Measurements from ENCODE around the gene C6orf132.
"Not testable (repeated sequence)": the region's sequence is repeated elsewhere in the genome, so short reads cannot be mapped to it uniquely, and the experiment has no call there.

C6orf132 gene, protein sequence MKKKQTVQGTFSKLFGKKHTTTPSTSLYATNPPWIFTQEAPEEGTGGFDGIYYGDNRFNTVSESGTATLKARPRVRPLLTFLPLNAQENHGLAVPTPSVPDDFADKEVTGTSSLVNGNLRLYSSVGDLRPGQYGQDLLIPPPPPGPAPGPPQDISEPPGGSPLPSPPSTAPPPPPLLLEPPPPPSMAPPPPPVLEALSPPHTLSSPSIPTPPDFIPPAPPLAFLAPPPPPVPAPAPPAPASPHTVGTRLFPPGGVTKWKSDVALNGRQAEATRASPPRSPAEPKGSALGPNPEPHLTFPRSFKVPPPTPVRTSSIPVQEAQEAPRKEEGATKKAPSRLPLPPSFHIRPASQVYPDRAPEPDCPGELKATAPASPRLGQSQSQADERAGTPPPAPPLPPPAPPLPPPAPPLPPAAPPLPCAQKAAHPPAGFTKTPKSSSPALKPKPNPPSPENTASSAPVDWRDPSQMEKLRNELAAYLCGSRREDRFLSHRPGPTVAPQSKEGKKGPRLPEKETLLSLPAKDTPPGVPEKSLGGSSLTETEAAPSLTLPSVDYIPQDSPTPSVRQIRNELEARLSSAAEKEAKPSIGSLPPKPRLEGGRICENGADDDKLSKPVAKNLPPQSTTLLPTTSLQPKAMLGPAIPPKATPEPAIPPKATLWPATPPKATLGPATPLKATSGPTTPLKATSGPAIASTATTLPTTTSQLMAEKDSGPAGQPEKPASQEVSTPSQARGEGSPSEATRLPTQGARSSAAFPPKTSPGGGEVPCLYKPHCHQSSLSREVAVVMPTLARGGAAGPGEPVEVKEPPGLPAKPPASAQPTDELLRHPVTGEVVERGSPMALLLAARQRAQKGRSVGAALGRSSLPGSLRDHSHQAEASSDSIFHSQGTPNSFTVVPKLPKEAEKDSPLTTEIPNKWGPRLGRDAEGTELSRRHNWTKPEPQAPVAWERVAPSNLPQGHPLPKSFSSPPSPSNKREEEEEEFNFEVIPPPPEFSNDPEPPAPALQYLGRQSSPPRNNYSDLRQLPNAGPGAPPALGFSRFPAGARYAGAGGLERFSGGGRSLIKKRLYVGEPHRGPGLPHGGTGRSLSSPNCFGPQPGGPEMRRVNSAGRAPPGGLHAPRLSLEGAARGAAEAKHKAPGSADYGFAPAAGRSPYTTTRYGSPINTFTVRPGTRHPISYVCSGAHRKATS

DNA sequence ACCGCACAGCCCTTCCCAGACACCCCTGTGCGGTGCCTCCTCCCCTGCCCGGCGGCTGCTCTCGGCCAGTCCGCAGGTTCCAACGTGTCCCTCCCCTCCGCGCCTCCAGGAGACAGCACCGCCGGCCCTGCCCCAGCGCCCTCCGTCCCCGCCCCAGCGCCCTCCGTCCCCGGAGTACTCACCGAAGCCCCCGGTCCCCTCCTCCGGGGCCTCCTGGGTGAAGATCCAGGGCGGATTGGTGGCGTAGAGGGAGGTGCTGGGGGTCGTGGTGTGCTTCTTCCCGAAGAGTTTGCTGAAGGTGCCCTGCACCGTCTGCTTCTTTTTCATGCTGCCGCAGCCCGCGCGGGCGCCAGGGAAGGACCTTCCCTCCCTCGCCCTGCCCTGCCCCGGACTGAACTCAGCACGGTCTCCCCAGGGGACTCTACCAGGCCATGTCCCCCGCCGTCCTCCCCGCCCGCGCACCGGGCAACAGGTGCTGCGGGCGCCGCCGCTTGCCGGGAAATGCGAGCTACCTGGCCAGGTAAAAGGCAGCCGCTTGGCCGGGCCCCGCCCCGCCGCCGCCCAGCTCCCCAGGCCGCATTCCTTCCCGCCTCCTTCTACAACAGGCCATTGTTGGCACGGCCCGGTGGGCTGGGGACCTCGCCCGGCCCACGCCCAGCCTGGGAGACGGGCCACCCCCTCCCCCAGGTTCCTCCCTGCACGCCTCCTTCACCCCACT is at the start of gene C6orf132:
C6orf132 (minus strand) TSS at position 503 of the 718 bp plus-strand sequence; CDS start at position 327, 176 bp downstream.
- DNase-seq (ENCODE audit: extremely low read depth in 1 of 2, low read depth in 1 of 2), result no peak

DNA sequence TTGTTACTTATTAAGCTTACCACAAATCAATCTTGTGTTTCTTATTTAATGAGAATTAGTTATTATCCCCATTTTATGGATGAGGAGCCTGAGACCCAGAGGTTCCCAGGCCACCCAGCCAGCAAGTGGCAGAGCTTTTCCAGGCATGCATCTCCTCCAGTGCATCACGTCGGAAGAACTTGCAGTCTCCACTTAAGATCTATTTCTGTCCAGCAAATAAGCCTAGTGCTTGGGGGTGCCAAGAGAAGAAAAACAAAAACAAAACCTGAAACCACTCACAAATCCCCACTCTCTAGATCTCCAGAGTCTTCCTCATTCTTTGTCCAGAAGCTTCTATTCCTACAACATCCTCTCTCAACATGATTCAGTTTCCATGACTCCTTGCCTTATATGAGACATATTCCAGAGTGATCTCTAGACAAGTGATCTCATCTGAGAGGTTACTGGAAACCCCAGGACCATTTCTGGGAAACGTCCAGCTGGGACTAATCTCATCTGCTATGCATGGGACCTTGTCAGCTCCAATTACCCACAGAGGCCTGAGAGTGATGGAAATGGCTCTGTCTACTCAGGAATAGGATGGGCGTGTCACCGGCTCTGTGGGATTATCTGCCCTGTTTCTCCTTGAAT is 48.2 kb upstream of the C6orf132 start:
- DNase-seq (ENCODE audit: extremely low read depth in 1 of 2, low read depth in 1 of 2), result no peak

DNA sequence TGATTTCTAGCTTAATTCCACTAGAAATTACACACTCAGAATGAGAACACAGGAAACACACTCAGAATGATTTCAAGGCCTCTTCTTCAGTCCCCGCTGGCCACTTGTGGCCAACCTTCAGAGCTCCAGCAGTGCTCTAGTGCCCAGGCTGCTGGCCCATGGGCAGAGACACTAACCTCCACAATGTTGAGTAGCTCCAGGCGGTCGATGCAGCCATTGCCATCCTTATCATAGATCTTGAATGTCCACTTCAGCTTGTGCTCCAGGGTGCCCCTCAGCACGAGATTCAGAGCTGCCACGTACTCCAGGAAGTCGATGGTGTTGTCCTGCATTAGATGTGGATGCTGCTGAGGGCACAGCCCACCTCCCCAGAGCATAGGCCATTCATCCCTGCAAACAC is 46.0 kb upstream of the C6orf132 start:
- no peak for DNase-seq (ENCODE audit: extremely low read depth in 1 of 2, low read depth in 1 of 2)

DNA sequence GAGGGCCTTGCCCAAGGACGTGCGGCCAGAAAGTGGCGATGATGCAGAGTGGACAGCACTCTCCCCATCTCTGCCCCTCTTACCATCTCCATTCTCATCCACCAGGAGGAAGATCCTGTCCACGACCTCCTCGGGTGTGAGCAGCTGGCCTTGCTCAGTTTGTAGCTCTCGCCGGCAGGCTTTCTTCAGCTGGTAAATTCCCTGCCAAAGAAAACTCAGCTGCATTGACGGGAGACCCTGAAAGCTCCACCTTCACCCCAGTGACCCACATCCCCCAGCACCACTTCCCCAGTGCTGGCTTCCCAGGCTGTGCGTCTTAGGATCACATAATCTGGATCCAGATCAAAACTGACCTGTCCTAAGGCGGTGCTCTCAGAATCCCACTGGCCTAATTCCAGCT is 43.2 kb upstream of the C6orf132 start:
- no peak for DNase-seq (ENCODE audit: extremely low read depth in 1 of 2, low read depth in 1 of 2)

DNA sequence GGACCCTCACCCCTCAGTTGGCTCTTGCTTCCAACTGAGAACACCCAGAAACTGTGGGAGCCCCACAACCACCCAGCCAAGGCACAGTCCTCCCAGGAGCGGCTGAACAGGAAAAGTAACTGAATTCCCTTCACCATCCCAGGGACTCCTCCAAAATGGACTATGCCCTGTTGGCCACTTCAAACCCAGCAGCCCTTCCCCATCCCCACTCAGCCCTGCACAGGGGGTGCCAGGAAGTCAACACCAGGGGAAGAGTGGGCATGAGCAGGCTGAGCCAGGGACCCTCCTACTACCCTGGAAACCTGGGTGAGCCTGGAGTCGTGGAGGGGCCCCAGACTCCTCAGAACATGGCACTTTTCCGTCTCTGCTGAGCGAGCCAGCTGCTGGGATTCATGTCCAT is 42.1 kb upstream of the C6orf132 start:
- no peak for DNase-seq (ENCODE audit: extremely low read depth in 1 of 2, low read depth in 1 of 2)

DNA sequence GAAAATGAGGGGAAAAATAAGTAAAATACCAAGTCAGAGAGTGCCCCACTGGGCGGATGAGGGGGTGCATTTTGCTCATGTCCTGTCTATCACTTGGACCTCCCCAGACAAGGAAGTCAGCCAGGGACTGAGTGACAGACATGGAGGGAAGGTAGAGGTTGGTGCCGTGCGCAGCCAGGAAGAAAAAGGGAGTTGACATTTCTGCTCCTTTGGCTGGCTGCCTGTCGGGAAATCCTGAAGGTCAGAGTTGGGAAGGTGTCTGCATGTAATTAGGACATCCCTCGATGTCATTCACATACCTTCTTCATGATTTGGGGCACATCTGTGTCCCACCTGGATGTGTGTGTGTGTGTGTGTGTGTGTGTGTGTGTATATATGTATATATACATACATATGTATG is 39.7 kb upstream of the C6orf132 start:
- no peak for DNase-seq (ENCODE audit: extremely low read depth in 1 of 2, low read depth in 1 of 2)

DNA sequence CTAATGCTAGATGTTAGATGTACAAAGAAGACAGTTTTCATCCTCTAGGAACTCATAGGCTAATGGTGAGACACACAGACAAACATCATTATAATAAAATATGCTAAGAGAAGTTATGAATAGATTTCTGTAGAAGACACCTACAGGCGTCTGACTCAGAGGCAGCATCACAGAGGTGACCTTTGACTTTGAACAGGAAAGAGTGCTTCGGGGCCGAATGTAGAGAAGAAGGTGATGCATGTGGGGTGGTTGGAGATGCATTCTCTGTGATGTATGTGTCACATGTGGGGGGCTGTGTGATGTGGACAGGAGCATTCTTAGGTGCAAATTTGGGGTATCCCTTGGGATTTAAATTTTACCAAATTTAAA is 37.5 kb upstream of the C6orf132 start:
- peak in 1 of 2 donors; percentile 29 for DNase-seq (ENCODE audit: extremely low read depth in 1 of 2, low read depth in 1 of 2)

DNA sequence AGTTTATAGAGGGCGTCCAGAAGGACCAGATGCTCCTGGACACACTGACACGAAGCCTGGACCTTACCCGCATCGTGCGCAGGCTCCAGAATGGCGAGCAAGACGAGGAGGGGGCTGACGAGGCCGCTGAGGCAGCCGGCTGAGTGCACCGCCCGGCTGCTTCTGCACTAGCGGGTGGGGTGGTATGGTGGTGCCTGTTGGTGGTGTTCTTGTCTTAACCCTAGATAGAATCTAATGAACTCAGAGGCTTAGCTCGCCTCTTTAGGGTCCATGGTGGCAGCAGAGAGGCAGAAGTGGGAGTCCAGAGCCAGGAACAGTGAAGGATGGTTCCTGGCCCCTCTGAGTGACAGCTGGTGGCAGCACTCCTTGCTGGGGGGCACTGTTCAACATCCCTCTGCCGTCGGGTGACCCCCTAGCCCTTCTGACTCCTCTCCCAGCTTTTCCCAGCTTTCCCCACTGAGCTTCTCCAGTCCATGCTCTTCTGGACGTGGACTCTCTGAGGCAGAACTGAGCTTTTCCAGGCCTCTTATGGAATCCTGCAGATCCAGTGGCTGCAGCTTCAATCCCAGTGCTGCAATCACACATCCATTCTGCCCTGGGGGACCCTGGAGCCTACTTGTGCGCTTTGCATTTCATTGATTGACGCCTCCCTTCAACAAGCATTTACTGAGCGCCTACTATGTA is 37.0 kb upstream of the C6orf132 start:
- DNase-seq (ENCODE audit: extremely low read depth in 1 of 2, low read depth in 1 of 2), result no peak

DNA sequence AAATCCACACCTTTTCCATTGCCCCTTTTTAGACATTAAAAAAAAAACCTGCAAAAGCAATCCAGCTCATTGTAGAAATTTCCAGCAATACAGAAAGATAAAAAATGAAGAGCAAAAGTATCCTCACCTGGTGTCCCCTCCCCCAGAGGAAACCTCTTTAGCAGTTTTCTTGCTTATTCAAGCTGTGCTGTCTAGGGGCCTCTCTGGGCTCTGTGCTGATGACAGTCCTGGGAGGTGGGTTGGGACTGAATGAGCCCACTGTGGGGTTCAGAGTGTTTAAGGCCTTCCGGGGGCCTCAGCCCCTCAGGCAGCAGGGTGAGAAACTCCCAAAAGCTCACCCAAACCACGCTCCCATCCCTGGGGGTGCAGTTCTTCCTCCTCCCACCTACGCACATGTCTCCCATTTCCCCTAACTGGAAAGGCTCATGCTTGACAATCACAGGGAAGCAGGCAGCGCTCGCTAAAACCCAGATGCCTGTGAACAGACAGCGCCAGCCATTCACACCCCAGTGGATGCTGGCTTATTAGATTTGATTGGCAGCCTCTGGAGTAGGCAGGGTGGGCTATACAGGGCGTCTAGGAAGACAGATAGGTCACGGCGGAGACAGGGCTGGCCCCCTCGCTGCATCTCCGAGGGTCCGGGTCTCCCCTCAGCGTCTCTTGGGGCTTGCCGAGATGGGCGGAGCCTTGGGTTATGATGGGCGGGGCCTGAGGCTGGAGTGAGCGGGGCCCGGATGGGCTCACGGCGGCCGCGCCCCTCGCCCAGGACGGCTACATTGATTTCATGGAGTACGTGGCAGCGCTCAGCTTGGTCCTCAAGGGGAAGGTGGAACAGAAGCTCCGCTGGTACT is 35.3 kb upstream of the C6orf132 start:
- no peak for DNase-seq (ENCODE audit: extremely low read depth in 1 of 2, low read depth in 1 of 2)

DNA sequence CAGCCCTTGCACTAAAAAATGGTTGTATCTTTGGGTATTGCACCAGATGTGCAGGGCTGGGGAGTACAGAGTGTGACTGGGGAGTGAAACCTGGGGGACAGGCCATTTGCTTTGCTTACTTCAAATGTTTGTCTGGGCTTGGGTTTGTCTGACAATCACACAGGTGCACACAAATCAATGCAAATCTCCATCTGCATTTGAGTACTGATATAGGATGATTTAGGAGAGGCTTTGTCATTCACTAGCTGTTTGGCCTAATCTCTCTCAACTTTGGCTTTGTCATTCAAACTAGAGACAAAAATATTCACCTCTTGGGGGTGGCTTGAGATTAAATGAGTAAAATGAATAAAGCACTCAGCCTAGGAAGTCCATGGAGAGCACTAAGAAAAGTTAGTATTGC is 34.6 kb upstream of the C6orf132 start:
- no peak for DNase-seq (ENCODE audit: extremely low read depth in 1 of 2, low read depth in 1 of 2)

DNA sequence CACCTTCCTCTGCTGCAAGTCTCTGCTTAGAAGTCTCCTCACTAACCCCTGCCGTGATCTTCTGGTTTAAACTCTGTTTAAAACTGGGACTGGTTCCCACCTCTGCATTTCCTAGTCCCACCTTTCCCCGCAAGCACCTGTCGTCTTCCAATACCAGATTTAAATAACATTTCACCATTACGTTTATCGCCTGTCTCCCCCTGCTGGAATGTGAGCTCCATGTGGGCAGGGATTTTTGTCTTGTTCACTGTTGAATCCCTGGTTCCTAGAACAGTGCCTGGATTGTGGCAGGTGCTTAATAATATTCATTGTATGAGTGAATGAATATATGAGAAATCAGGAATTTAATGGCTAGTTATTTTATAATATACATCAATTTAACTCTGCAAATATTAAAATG is 33.4 kb upstream of the C6orf132 start:
- DNase-seq (ENCODE audit: extremely low read depth in 1 of 2, low read depth in 1 of 2), result no peak

DNA sequence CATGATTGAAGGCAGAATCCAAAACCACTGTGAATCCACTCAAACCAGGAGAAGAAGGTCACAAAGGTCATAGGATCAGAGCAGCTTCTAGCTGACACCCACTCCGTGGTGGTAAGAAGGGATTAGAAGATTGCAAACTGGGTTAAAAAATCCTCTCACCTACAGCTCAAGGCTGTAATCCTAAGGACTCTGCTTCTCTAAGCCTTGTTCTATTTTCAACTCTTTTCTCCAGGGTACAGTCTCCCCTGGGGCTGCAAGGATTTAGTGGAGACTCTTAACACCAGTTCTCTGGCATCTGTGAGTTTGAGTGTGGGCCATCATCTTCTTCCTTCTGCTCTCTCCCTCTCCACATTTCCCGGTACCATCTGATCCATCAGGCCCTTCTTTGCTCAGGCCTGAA is 30.7 kb upstream of the C6orf132 start, which contains the start of gene GUCA1A:
GUCA1A (plus strand) TSS at position 264 of the 400 bp plus-strand sequence. CDS start 250 bp downstream, outside the sequence.
- DNase-seq (ENCODE audit: extremely low read depth in 1 of 2, low read depth in 1 of 2), result no peak

DNA sequence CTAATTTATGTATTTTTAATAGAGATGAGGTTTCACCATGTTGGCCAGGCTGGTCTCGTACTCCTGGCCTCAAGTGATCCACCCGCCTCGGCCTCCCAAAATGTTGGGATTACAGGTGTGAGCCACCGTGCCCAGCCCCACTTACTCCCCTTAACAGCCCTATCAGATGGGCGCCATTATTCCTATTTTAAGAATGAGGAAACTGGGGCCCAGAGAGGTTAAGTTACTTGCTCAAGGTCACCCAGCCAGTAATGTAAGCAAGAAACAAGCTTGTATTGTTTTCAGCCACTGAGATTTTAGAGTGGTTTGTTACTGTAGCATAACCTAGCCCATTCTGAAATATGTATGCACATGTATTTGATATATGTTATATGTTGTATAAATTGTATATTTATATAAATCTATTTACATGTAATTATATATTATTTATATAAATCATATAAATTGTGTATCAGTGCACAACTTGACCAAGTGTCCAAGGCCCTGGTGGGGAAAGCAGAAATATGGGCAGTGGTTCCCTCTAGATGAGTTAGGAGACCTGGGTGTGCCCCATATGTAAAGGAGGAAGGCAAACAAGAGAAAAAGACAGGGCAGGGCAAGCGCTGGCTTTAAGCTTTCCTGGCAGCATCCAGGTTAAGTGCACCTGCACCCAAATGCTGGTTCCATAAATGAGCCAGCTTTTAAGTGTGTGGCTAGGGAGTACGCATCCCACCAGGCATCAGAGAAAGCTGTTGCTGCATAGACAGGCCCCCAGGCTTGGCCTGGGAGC is 29.6 kb upstream of the C6orf132 start:
- no peak for DNase-seq (ENCODE audit: extremely low read depth in 1 of 2, low read depth in 1 of 2)

DNA sequence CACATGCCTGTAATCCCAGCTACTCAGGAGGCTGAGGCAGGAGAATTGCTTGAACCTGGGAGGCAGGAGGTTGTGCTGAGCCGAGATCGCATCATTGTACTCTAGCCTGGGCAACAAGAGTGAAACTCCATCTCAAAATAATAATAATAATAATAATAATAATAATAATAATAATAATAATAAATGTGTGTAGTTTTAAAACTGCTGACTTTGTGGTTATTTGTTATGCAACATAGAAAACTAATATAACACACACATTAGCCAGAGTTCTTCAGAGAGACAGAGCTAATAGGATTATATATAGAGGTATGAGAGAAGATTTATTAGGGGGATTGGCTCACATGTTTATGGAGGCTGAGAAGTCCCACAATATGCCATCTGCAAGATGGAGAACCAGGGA is 27.4 kb upstream of the C6orf132 start:
- DNase-seq (ENCODE audit: extremely low read depth in 1 of 2, low read depth in 1 of 2), result not testable (repeated sequence)

DNA sequence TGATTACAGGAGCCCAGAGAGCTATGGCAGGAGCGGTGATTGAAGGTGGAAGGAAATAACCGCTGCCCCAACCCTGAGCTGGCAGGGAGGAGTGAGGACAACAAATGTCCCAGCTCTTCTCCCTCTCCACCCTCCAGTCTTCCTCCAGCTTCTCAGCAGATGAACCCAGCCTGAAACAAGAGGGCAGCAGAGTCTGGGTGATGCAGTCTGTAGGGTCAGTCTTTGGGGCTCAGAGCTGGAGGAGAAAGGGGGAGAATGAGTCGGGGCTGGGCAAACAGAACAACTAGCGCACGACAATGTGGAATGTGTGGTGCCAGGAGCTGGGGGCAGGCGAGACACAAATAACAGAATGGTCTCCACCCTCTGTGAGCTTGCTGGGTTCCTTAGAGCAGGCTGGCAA is 26.2 kb upstream of the C6orf132 start:
- no peak for DNase-seq (ENCODE audit: extremely low read depth in 1 of 2, low read depth in 1 of 2)

DNA sequence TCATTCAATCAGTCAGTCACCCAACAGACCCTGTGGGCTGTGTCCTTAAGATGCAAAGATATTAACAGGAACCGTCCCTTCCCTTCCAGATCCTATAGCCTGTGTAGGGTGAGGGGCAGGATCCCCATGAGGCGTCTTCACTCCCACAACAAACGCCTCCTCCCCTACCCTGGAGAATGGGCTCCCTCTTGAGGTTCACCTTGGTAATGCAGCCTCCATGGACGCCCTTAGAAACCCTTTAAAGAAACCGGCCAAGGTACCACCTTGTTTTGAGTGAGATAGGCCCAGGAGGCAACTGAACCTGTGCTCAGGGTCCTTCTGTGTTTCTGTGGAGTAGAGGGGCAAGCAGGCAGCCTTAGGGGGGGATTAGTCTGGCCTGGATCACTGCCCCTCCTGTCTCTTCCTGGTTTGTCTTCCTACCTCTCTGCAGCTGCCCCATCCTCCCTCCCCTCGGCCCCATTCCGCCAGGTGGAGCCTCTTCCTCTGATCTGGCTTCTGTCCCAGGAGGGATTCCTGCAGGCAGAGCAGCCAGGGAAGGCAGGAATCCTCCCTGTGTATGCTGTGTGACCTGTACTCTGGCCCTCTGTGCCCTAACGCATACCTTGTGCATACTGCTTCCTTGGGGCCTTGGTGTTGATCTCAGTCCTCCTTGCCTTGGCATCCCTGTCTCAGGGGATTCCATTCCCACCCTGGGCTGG is 24.2 kb upstream of the C6orf132 start:
- peak; percentile 38 to 47 for DNase-seq (ENCODE audit: extremely low read depth in 1 of 2, low read depth in 1 of 2)

DNA sequence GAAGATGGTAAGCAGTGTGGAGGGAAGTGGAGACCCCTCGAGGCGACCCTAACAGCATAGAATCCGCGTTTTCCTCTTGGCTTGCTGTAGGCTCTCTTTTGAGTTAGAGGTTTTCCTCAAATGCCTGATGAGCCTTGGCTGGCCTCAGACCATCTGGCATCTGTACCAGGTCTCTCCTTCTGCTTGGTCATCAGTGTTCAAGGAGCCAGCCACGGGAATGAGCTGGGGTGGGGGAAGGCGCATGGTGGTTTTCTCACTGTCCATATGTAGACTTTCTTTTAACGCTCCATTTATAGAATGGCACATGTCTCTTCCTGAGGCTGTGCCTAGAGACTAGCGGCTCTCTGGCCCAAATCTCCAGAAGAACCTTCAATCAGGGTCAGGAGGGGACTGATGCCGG is 22.6 kb upstream of the C6orf132 start:
- DNase-seq (ENCODE audit: extremely low read depth in 1 of 2, low read depth in 1 of 2), result no peak

Data from stimulated activated CD8-positive, alpha-beta memory T cell treated with anti-CD3 and anti-CD28 coated beads, Interleukin-7, amount 100 ng/mL, for 48 hours (primary cell).